PC-9 (cell line): ENCODE results near the gene RNASEH2B. TPM values are rescaled to one million over a fixed set of nuclear protein-coding genes. Genes with fewer than 3 reads are reported as not detected.

Experiments used
- BruUV-seq: library from RNA; stranded (reverse); fragments of 400-500 nt; replicated peaks from 2 replicates; lab custom pipeline; 2021; lab: Mats Ljungman, UMichigan
- CTCF ChIA-PET: fragments of 300-600 bp; sonication (Branson Sonifier 250); formaldehyde crosslinking; loops from one replicate; lab custom pipeline; 2022; ENCODE audit warnings: antibody characterized with exemption; lab: Charles Lee
- POLR2A ChIA-PET: fragments of 300-600 bp; sonication (Branson Sonifier 250); formaldehyde crosslinking; loops from one replicate; lab custom pipeline; 2022; ENCODE audit warnings: antibody characterized with exemption; ENCODE audit not compliant: unreplicated experiment; lab: Charles Lee
- DNase-seq, 2 experiments: peaks; one replicate each; pipeline versions ENCODE4 v3.0.0 to v3.0.0-alpha.2; 2015 to 2022; ENCODE audit warnings: mixed read lengths in 1 of 2
- H2AFZ ChIP-seq: fragments of 200-600 bp; sonication (generic); 2 replicates; pipeline ENCODE4 v1.8.1; 2017; ENCODE audit warnings: antibody characterized with exemption
- H3F3A ChIP-seq: fragments of 200-600 bp; sonication (generic); 2 replicates; pipeline ENCODE4 v1.8.1; 2017; ENCODE audit warnings: antibody characterized with exemption, mild to moderate bottlenecking, low read depth; ENCODE audit not compliant: insufficient read depth
- H3K27ac ChIP-seq: fragments of 200-600 bp; sonication (generic); 2 replicates; pipeline ENCODE4 v1.6.1; 2016; ENCODE audit warnings: mixed run types
- H3K27me3 ChIP-seq: fragments of 200-600 bp; sonication (generic); 2 replicates; pipeline ENCODE4 v1.6.1; 2016; ENCODE audit warnings: low read depth, mixed run types; ENCODE audit not compliant: insufficient read depth
- H3K36me3 ChIP-seq: fragments of 200-600 bp; sonication (generic); 2 replicates; pipeline ENCODE4 v1.6.1; 2016; ENCODE audit warnings: low read depth, mixed run types
- H3K4me1 ChIP-seq: fragments of 200-600 bp; sonication (generic); replicated peaks from 2 replicates; pipeline ENCODE4 v1.6.1; 2016; ENCODE audit warnings: mixed run types; ENCODE audit not compliant: insufficient read depth
- H3K4me2 ChIP-seq: fragments of 200-600 bp; sonication (generic); 2 replicates; pipeline ENCODE4 v1.6.1; 2017; ENCODE audit warnings: mixed run types
- H3K4me3 ChIP-seq: fragments of 200-600 bp; sonication (generic); 2 replicates; pipeline ENCODE4 v1.6.1; 2016; ENCODE audit warnings: mixed run types
- H3K79me2 ChIP-seq: fragments of 200-600 bp; sonication (generic); 2 replicates; pipeline ENCODE4 v1.6.1; 2017; ENCODE audit warnings: low read depth, mixed run types
- H3K9me2 ChIP-seq: fragments of 200-600 bp; sonication (generic); 2 replicates; pipeline ENCODE4 v1.8.1; 2017; ENCODE audit warnings: mild to moderate bottlenecking; ENCODE audit not compliant: insufficient read depth
- H3K9me3 ChIP-seq: fragments of 200-600 bp; sonication (generic); 2 replicates; pipeline ENCODE4 v1.8.1; 2016; ENCODE audit warnings: low read depth; ENCODE audit not compliant: insufficient read depth
- H4K20me1 ChIP-seq: fragments of 200-600 bp; sonication (generic); 2 replicates; pipeline ENCODE4 v1.8.1; 2017; ENCODE audit not compliant: insufficient read depth
- CTCF ChIP-seq: fragments of 200-600 bp; sonication (generic); conservative IDR thresholded peaks from 2 replicates; pipeline ENCODE4 v1.6.1; 2017; ENCODE audit warnings: mixed run types, antibody characterized with exemption, mild to moderate bottlenecking, moderate library complexity
- EZH2 ChIP-seq: fragments of 200-600 bp; sonication (generic); IDR thresholded peaks from 2 replicates; pipeline ENCODE4 v1.8.0; 2017; ENCODE audit warnings: antibody characterized with exemption, low read depth
- intact Hi-C: fragments of 100-400 bp; cut with micrococcal nuclease; formaldehyde crosslinking; loops from one replicate; pipeline ENCODE4 v1.10.0; 2022; ENCODE audit not compliant: unreplicated experiment
- total RNA-seq: library from RNA; stranded (reverse); gene quantifications from 2 replicates; pipeline ENCODE4 v1.2.3, GENCODE V29; 2021

Gene RNASEH2B
- total RNA-seq, 1 experiment from 2014 or later: 45.8 TPM

- no peaks in the 10 kb centered on the region for H3K9me3 ChIP-seq
- intact Hi-C loops: no loop called here
- no peak for TF ChIP-seq CTCF
- no peaks in the 10 kb centered on the region for H3K36me3 ChIP-seq
- no peak for DNase-seq
- H3K79me2 ChIP-seq: no peaks in the 10 kb centered on the region
- no peak overlapping the region for H2AFZ ChIP-seq
- H3F3A ChIP-seq: no peaks in the 10 kb centered on the region
- ChIA-PET POLR2A (no interaction called here), CTCF (no interaction called here)
- H3K4me3 ChIP-seq: no peak overlapping the region
- no peak overlapping the region for H3K27ac ChIP-seq
- BruUV-seq: no TSS peak
- H3K27me3 ChIP-seq: no peaks in the 10 kb centered on the region
- H3K4me1 ChIP-seq: no peaks in the 10 kb centered on the region
- H3K9me2 ChIP-seq: no peaks in the 10 kb centered on the region; the same call in 1 of the 2 replicates
- H4K20me1 ChIP-seq: no peaks in the 10 kb centered on the region
- H3K4me2 ChIP-seq: no peak overlapping the region
These were observed 21.2 kb upstream of the RNASEH2B start for GRCh38 chr13:50888362-50888761.

GRCh38 chr13:50889317-50889716 lies 20.3 kb upstream of the RNASEH2B start:
- no TSS peak for BruUV-seq
- Histone ChIP-seq H3K4me3 (no peak overlapping the region), H3K4me1 (no peaks in the 10 kb centered on the region), H3K79me2 (no peaks in the 10 kb centered on the region), H3K27ac (no peak overlapping the region), H3K4me2 (no peak overlapping the region), H3K27me3 (no peaks in the 10 kb centered on the region), H2AFZ (no peak overlapping the region), H3K9me2 (no peaks in the 10 kb centered on the region; the same call in 1 of the 2 replicates), H3K36me3 (no peaks in the 10 kb centered on the region), H3F3A (no peaks in the 10 kb centered on the region), H4K20me1 (no peaks in the 10 kb centered on the region), H3K9me3 (no peaks in the 10 kb centered on the region)
- CTCF ChIA-PET: no interaction called here
- POLR2A ChIA-PET: no interaction called here
- intact Hi-C loops: no loop called here
- no peak for DNase-seq
- TF ChIP-seq CTCF (no peak), EZH2 (no peak)

- Histone ChIP-seq H3K27me3 (no peaks in the 10 kb centered on the region), H3K9me3 (no peaks in the 10 kb centered on the region), H2AFZ (no peak overlapping the region), H3K9me2 (no peaks in the 10 kb centered on the region), H3K79me2 (no peaks in the 10 kb centered on the region), H4K20me1 (no peaks in the 10 kb centered on the region), H3K27ac (no peak overlapping the region), H3K4me2 (no peak overlapping the region), H3K4me1 (no peaks in the 10 kb centered on the region), H3K4me3 (no peak overlapping the region), H3K36me3 (no peaks in the 10 kb centered on the region), H3F3A (no peaks in the 10 kb centered on the region)
- CTCF ChIA-PET: no interaction called here
- DNase-seq: no peak
- TF ChIP-seq CTCF (no peak), EZH2 (no peak)
- intact Hi-C loops: no loop called here
- no TSS peak for BruUV-seq
- POLR2A ChIA-PET: no interaction called here
These were observed 18.4 kb upstream of the RNASEH2B start for GRCh38 chr13:50891206-50891605.
